GM19035 (cell line): ENCODE measurements around the gene AHRR.
"Not testable (repeated sequence)": the region's sequence is repeated elsewhere in the genome, so short reads cannot be mapped to it uniquely, and the experiment has no call there.

Source experiments
- ATAC-seq: cut with Tn5 transposase; IDR thresholded peaks from one replicate; pipeline ENCODE4 v1.9.1; 2021; ENCODE audit not compliant: unreplicated experiment

AHRR gene

GRCh38 chr5:375921-376798, 54.6 kb downstream of the AHRR start:
- ATAC-seq, result no peak

GRCh38 chr5:376799-377325, 55.3 kb downstream of the AHRR start:
- ATAC-seq, result no peak

GRCh38 chr5:377326-377981, 55.9 kb downstream of the AHRR start:
- no peak for ATAC-seq

- no peak for ATAC-seq
Measured at GRCh38 chr5:378301-378891, 56.9 kb downstream of the AHRR start.

- no peak for ATAC-seq
Measured at GRCh38 chr5:378976-379742, 57.6 kb downstream of the AHRR start.

GRCh38 chr5:380701-381309, 59.3 kb downstream of the AHRR start:
- ATAC-seq, result no peak

- no peak for ATAC-seq
Measured at GRCh38 chr5:383066-383465, 61.6 kb downstream of the AHRR start.

GRCh38 chr5:383621-384020, 62.1 kb downstream of the AHRR start:
- no peak for ATAC-seq

GRCh38 chr5:384576-384975, 63.1 kb downstream of the AHRR start:
- ATAC-seq, result not testable (repeated sequence)

- no peak for ATAC-seq
Measured at GRCh38 chr5:385321-385720, 63.8 kb downstream of the AHRR start.

GRCh38 chr5:386432-387341, 65.2 kb downstream of the AHRR start:
- no peak for ATAC-seq

- no peak for ATAC-seq
Measured at GRCh38 chr5:387491-388265, 66.2 kb downstream of the AHRR start.

- no peak for ATAC-seq
Measured at GRCh38 chr5:388266-389196, 67.0 kb downstream of the AHRR start.

GRCh38 chr5:389197-389821, 67.8 kb downstream of the AHRR start:
- ATAC-seq, result no peak

- ATAC-seq, result no peak
Measured at GRCh38 chr5:389891-390622, 68.5 kb downstream of the AHRR start.

- no peak for ATAC-seq
Measured at GRCh38 chr5:390623-391491, 69.3 kb downstream of the AHRR start.
